Raji (cell line): Measurements from ENCODE around the gene ZNF185.

Experiments
- POLR2A ChIP-seq: IDR thresholded peaks from 2 replicates; pipeline ENCODE4 v1.6.1; 2011; ENCODE audit warnings: low read depth, low read length, control low read depth; ENCODE audit not compliant: insufficient read depth

The ZNF185 gene

GRCh38 chrX:152946681-152947080 lies 48.8 kb downstream of the ZNF185 start:
- no peak for TF ChIP-seq POLR2A
